Midbrain (tissue), 1 donor: Measurements from ENCODE around the gene ARL13B.
"Not testable (repeated sequence)": the region's sequence is repeated elsewhere in the genome, so short reads cannot be mapped to it uniquely, and the experiment has no call there.

Experiments used
- DNase-seq: peaks from one replicate; lab custom pipeline; 2025; lab: John Stamatoyannopoulos, UW

The ARL13B gene

GRCh38 chr3:94063496-94064119 is 83.7 kb downstream of the ARL13B start:
- DNase-seq = no peak

GRCh38 chr3:94064243-94064860 is 84.4 kb downstream of the ARL13B start:
- DNase-seq = no peak

GRCh38 chr3:94065122-94065521 is 85.2 kb downstream of the ARL13B start:
- DNase-seq = no peak

- DNase-seq = no peak
Measured at GRCh38 chr3:94065819-94066480, 86.0 kb downstream of the ARL13B start.

GRCh38 chr3:94066506-94067500 is 86.8 kb downstream of the ARL13B start:
- DNase-seq = no peak

- peak; percentile 25 for DNase-seq
Measured at GRCh38 chr3:94069194-94069813, 89.3 kb downstream of the ARL13B start.

- no peak for DNase-seq
Measured at GRCh38 chr3:94070341-94070911, 90.5 kb downstream of the ARL13B start.

- no peak for DNase-seq
Measured at GRCh38 chr3:94071713-94072284, 91.8 kb downstream of the ARL13B start.

- DNase-seq = no peak
Measured at GRCh38 chr3:94076055-94076454, 96.1 kb downstream of the ARL13B start.

GRCh38 chr3:94080552-94080951 is 100.6 kb downstream of the ARL13B start:
- not testable (repeated sequence) for DNase-seq

GRCh38 chr3:94081884-94082283 is 101.9 kb downstream of the ARL13B start:
- no peak for DNase-seq

GRCh38 chr3:94082391-94082937 is 102.5 kb downstream of the ARL13B start:
- no peak for DNase-seq

GRCh38 chr3:94083261-94083660 is 103.3 kb downstream of the ARL13B start:
- DNase-seq = no peak

GRCh38 chr3:94089126-94089525 is 109.2 kb downstream of the ARL13B start:
- no peak for DNase-seq

- no peak for DNase-seq
Measured at GRCh38 chr3:94092086-94092485, 112.1 kb downstream of the ARL13B start.

GRCh38 chr3:94093151-94093550 is 113.2 kb downstream of the ARL13B start:
- DNase-seq = no peak

- no peak for DNase-seq
Measured at GRCh38 chr3:94095111-94095510, 115.2 kb downstream of the ARL13B start.

- no peak for DNase-seq
Measured at GRCh38 chr3:94098452-94098851, 118.5 kb downstream of the ARL13B start.

- DNase-seq = no peak
Measured at GRCh38 chr3:94099311-94099710, 119.4 kb downstream of the ARL13B start.

- DNase-seq = no peak
Measured at GRCh38 chr3:94101860-94102259, 121.9 kb downstream of the ARL13B start.
